SH-SY5Y (cell line): ENCODE measurements around the gene DCUN1D5.

Source experiments
- GATA2 ChIP-seq: IDR thresholded peaks from 2 replicates; pipeline ENCODE4 v1.6.1; 2011; ENCODE audit warnings: mild to moderate bottlenecking, low read depth, low read length
- GATA3 ChIP-seq: IDR thresholded peaks from 2 replicates; pipeline ENCODE4 v1.6.1; 2011; ENCODE audit warnings: low read depth, mild to moderate bottlenecking, low read length, moderate library complexity

GRCh38 chr11:103079833-103080232 is 12.1 kb downstream of the DCUN1D5 start:
- no peak for TF ChIP-seq GATA3
- TF ChIP-seq GATA2: no peak
